Measurements from ENCODE around the gene PTX4.

GRCh38 chr16:1435921-1436697 lies 52.6 kb downstream of the PTX4 start:
- TF ChIP-seq IRF3 (IDR thresholded peaks at IDR 0.05; ENCODE audit: low read depth, low read length) (no peak), REST (IDR thresholded peaks at IDR 0.05; ENCODE audit: low read depth, low read length) (no peak), RXRA (IDR thresholded peaks at IDR 0.05; ENCODE audit: borderline replicate concordance, low read depth) (no peak), CTCF (IDR thresholded peaks at IDR 0.05) (no peak), USF2 (IDR thresholded peaks at IDR 0.05; ENCODE audit: borderline replicate concordance, low read depth, low read length) (no peak), EP300 (IDR thresholded peaks at IDR 0.05; ENCODE audit: borderline replicate concordance in 1 of 2, low read depth in 1 of 2, low read length in 1 of 2) (no peak), PBX3 (IDR thresholded peaks at IDR 0.05) (no peak), POLR2AphosphoS5 (IDR thresholded peaks at IDR 0.05; ENCODE audit: low read depth, low read length) (no peak), YY1 (IDR thresholded peaks at IDR 0.05; ENCODE audit: low read depth) (no peak), SIN3A (IDR thresholded peaks at IDR 0.05; ENCODE audit: borderline replicate concordance, low read depth, low read length) (no peak), JUND (IDR thresholded peaks at IDR 0.05) (no peak), RAD21 (IDR thresholded peaks at IDR 0.05; ENCODE audit: low read length) (no peak)
